K562 (cell line): ENCODE results near the gene UNC5C. TPM values are rescaled to one million over a fixed set of nuclear protein-coding genes. Genes with fewer than 3 reads are reported as not detected.

ENCODE experiments used
- ATAC-seq: fragments of 200-7000 bp; cut with Tn5 transposase; 3 replicates; pipeline ENCODE4 v1.9.1; 2020; ENCODE audit warnings: moderate library complexity
- BruUV-seq: library from RNA; stranded (reverse); fragments of 400-500 nt; replicated peaks from 2 replicates; lab custom pipeline; 2021; lab: Mats Ljungman, UMichigan
- CTCF ChIA-PET: fragments of 300-600 bp; formaldehyde crosslinking; extraction: SDS; loops from one replicate; lab custom pipeline; 2021; ENCODE audit warnings: low intra/inter-chr PET ratio; lab: Yijun Ruan, JAX
- POLR2A ChIA-PET: fragments of 300-600, 350-650 bp; sonication (Branson Sonifier 250); formaldehyde crosslinking; extraction: SDS; loops from one replicate; lab custom pipeline; 2021; ENCODE audit warnings: antibody characterized with exemption, inconsistent platforms; lab: Yijun Ruan, JAX
- DNase-seq, 4 experiments: peaks; one replicate each; pipeline versions ENCODE4 v3.0.0 to v3.0.0-alpha.2; 2011 to 2018; ENCODE audit warnings: low spot score in 3 of 4, mixed read lengths in 3 of 4; ENCODE audit errors: extremely low read depth in 1 of 4
- FAIRE-seq: peaks from 2 replicates; lab custom pipeline; 2011; peaks lifted over from hg19 to GRCh38; lab: Jason Lieb, UNC
- H2AFZ ChIP-seq: 2 replicates; pipeline ENCODE4 v1.6.0; 2011; ENCODE audit warnings: low read depth, low read length, control low read depth, inconsistent platforms
- H3K27ac ChIP-seq: fragments of 200-600 bp; 3 replicates; pipeline ENCODE4 v1.8.0; 2011; ENCODE audit warnings: low read depth, mild to moderate bottlenecking, control low read depth, inconsistent platforms, low read length, moderate library complexity, mixed read lengths; ENCODE audit errors: extremely low read depth
- H3K27me3 ChIP-seq, 2 experiments: fragments of 300-600 bp in 1 of 2; 2 replicates in 1 of 2; 3 replicates in 1 of 2; pipeline versions ENCODE4 v1.6.0 to v1.8.0; 2011; ENCODE audit warnings: inconsistent platforms in 2 of 2, low read length in 2 of 2, mild to moderate bottlenecking in 1 of 2, mixed read lengths in 1 of 2, moderate library complexity in 1 of 2; ENCODE audit not compliant: control insufficient read depth in 2 of 2, insufficient read depth in 2 of 2
- H3K36me3 ChIP-seq: fragments of 300-600 bp; 3 replicates; pipeline ENCODE4 v1.8.0; 2011; ENCODE audit warnings: mild to moderate bottlenecking, low read length, inconsistent platforms; ENCODE audit not compliant: control insufficient read depth, insufficient read depth
- H3K4me1 ChIP-seq, 2 experiments: fragments of 200-600 bp in 1 of 2; replicated peaks in 1 of 2; 2 replicates in 1 of 2; 3 replicates in 1 of 2; pipeline versions ENCODE4 v1.5.1 to v1.8.0; 2011; ENCODE audit warnings: inconsistent platforms in 2 of 2, low read length in 2 of 2, mild to moderate bottlenecking in 1 of 2, mixed read lengths in 1 of 2, moderate library complexity in 1 of 2; ENCODE audit not compliant: control insufficient read depth in 2 of 2, insufficient read depth in 2 of 2
- H3K4me2 ChIP-seq: 2 replicates; pipeline ENCODE4 v1.6.1; 2011; ENCODE audit warnings: low read length, control low read depth, inconsistent platforms, mixed read lengths; ENCODE audit not compliant: insufficient read depth
- H3K4me3 ChIP-seq: fragments of 200-600 bp; sonication (generic), shearing (Covaris generic); 2 replicates; pipeline ENCODE4 v1.5.1; 2016; ENCODE audit warnings: control low read depth, inconsistent platforms
- H3K79me2 ChIP-seq: fragments of 200-600 bp; 3 replicates; pipeline ENCODE4 v1.8.0; 2011; ENCODE audit warnings: low read length, inconsistent platforms; ENCODE audit not compliant: control insufficient read depth, insufficient read depth
- H3K9ac ChIP-seq, 2 experiments: 2 replicates each; pipeline versions ENCODE4 v1.6.0 to v1.6.1; 2011; ENCODE audit warnings: low read depth in 2 of 2, low read length in 2 of 2, control low read depth in 1 of 2, inconsistent platforms in 1 of 2, mild to moderate bottlenecking in 1 of 2, mixed read lengths in 1 of 2; ENCODE audit not compliant: insufficient read depth in 1 of 2
- H3K9me1 ChIP-seq: one replicate; pipeline ENCODE4 v1.6.0; 2011; ENCODE audit warnings: inconsistent platforms, mild to moderate bottlenecking, low read length, moderate library complexity; ENCODE audit not compliant: control insufficient read depth, insufficient read depth
- H3K9me3 ChIP-seq: replicated peaks from 2 replicates; pipeline ENCODE4 v1.5.1; 2011; ENCODE audit warnings: low read depth, low read length, inconsistent platforms; ENCODE audit not compliant: control insufficient read depth, insufficient read depth
- H4K20me1 ChIP-seq: replicated peaks from 2 replicates; pipeline ENCODE4 v1.6.1; 2011; ENCODE audit warnings: low read length, inconsistent platforms, mixed read lengths; ENCODE audit not compliant: control insufficient read depth, insufficient read depth
- ATF2 ChIP-seq: sonication (generic); formaldehyde crosslinking; IDR thresholded peaks from 2 replicates; pipeline ENCODE4 v1.8.1; 2022; ENCODE audit warnings: missing genetic modification reagents
- EGR1 ChIP-seq: fragments of 450-650 bp; conservative IDR thresholded peaks from 2 replicates; pipeline ENCODE4 v1.6.1; 2017; ENCODE audit warnings: mild to moderate bottlenecking
- ETV1 ChIP-seq: fragments of 450-650 bp; conservative IDR thresholded peaks from 2 replicates; pipeline ENCODE4 v1.6.1; 2016; ENCODE audit warnings: missing genetic modification characterization, control low read depth, low read depth, missing compliant biosample characterization
- FOXK2 ChIP-seq, 2 experiments: fragments of 450-650 bp; IDR thresholded peaks in 1 of 2; conservative IDR thresholded peaks in 1 of 2; 2 replicates each; pipeline ENCODE4 v1.6.1; 2016; ENCODE audit warnings: low read depth in 2 of 2, mild to moderate bottlenecking in 1 of 2
- MIER1 ChIP-seq: fragments of 450-650 bp; IDR thresholded peaks from 2 replicates; pipeline ENCODE4 v1.6.1; 2016; ENCODE audit warnings: antibody characterized with exemption, mild to moderate bottlenecking, low read depth
- NFIX ChIP-seq: fragments of 250-450 bp; sonication (Bioruptor Pico); IDR thresholded peaks from 2 replicates; pipeline ENCODE4 v1.4.0; 2020; ENCODE audit warnings: low read depth, mild to moderate bottlenecking, moderate library complexity
- SIN3A ChIP-seq, 2 experiments: fragments of 150-350 bp in 1 of 2; IDR thresholded peaks; 2 replicates each; pipeline ENCODE4 v1.6.1; 2011 to 2016; ENCODE audit warnings: borderline replicate concordance in 2 of 2, low read depth in 2 of 2, low read length in 2 of 2, mild to moderate bottlenecking in 2 of 2, moderate library complexity in 2 of 2; ENCODE audit not compliant: control insufficient read depth in 1 of 2
- TAF9B ChIP-seq: fragments of 450-650 bp; IDR thresholded peaks from 2 replicates; pipeline ENCODE4 v1.6.1; 2018; ENCODE audit warnings: mild to moderate bottlenecking; ENCODE audit not compliant: partially characterized antibody
- WGBS: fragments of 100-300 bp; shearing (Covaris generic); methylation state at CpG from one replicate; pipeline ENCODE4 v1.1.6; 2016; ENCODE audit warnings: low coverage, mixed read lengths; ENCODE audit not compliant: insufficient coverage; ENCODE audit errors: missing lambda C conversion rate; 5-methylcytosine and 5-hydroxymethylcytosine counted together
- in situ Hi-C: fragments of 300-500 bp; cut with MboI; formaldehyde crosslinking; loops from 4 replicates; pipeline ENCODE4 v1.15.0; 2018; ENCODE audit warnings: inconsistent platforms, mixed read lengths
- intact Hi-C: fragments of 100-400 bp; cut with micrococcal nuclease; formaldehyde crosslinking; loops from 2 replicates; pipeline ENCODE4 v1.14.2; 2022
- polyA plus RNA-seq, 8 experiments: library from polyadenylated mRNA; depleted of rRNA in 4 of 8; stranded (reverse) in 5 of 8; unstranded in 3 of 8; fragments of >200 nt; fragmentation: Nextera tagmentation in 2 of 8; fragmentation: Illumina TruSeq in 1 of 8; extraction: Ambion mirVana in 2 of 8; extraction: Trizol in 1 of 8; gene quantifications; 2 replicates each; pipeline versions ENCODE4 v1.2.1 to v1.2.3, GENCODE V29; 2011 to 2014; ENCODE audit warnings: inconsistent platforms in 1 of 8, missing spikeins in 1 of 8
- total RNA-seq, 7 experiments: library from RNA; depleted of rRNA in 6 of 7; stranded (reverse); fragments of >200 nt in 6 of 7; fragmentation: Illumina TruSeq in 2 of 7; extraction: Trizol in 2 of 7; gene quantifications; 2 replicates each; pipeline versions ENCODE4 v1.2.1 to v1.2.3, GENCODE V29; 2011 to 2021; ENCODE audit warnings: low replicate concordance in 1 of 7

The UNC5C gene
- total and polyA plus RNA-seq, 9 of the 15 experiments (the other 6 are each of a cell fraction or from before 2014, with no cell fraction given), result under 0.01 to 0.10 (median 0.03) TPM; not detected in 1

- intact Hi-C loops, result no loop called here
- no peaks in the 10 kb centered on the region for H4K20me1 ChIP-seq
- H3K27ac ChIP-seq, result no peak overlapping the region
- in situ Hi-C loops, result no loop called here
- H3K36me3 ChIP-seq, result no peaks in the 10 kb centered on the region
- H3K9ac ChIP-seq, result no peak overlapping the region
- no peaks in the 10 kb centered on the region; a peak in 1 of 5 replicates for H3K4me1 ChIP-seq
- FAIRE-seq (no peak), DNase-seq (no peak), ATAC-seq (no peak)
- H2AFZ ChIP-seq, result peak overlapping the region; percentile 22; the same call in 1 of the 2 replicates
- no peaks in the 10 kb centered on the region for H3K9me3 ChIP-seq
- no peak for TF ChIP-seq TAF9B
- no peak for TF ChIP-seq EGR1
- TF ChIP-seq NFIX (CRISPR knock-in tag), result no peak
- no peak for TF ChIP-seq FOXK2 (conservative IDR thresholded peaks at IDR 0.05 in 1 of 2, IDR thresholded peaks at IDR 0.05 in 1 of 2; ENCODE audit: low read depth in 2 of 2)
- TF ChIP-seq ATF2 (CRISPR knock-in tag), result no peak
- TF ChIP-seq SIN3A (IDR thresholded peaks at IDR 0.05; ENCODE audit: borderline replicate concordance in 2 of 2, control insufficient read depth in 1 of 2, low read depth in 2 of 2, low read length in 2 of 2), result no peak
- TF ChIP-seq ETV1 (tag), result no peak
- no peak for TF ChIP-seq MIER1
- no peaks in the 10 kb centered on the region for H3K27me3 ChIP-seq
- no peak overlapping the region for H3K4me2 ChIP-seq
- POLR2A ChIA-PET, result no interaction called here
- H3K9me1 ChIP-seq, result no peaks in the 10 kb centered on the region
- H3K4me3 ChIP-seq, result no peak overlapping the region
- H3K79me2 ChIP-seq, result no peaks in the 10 kb centered on the region
- CTCF ChIA-PET, result no interaction called here
- BruUV-seq, result no TSS peak
- WGBS, result 45% methylated on average over 3 of the region's 3 CpGs
These were observed 187.1 kb downstream of the UNC5C start for GRCh38 chr4:95361696-95361965.
